Non-pigmented ciliary epithelial cell (primary cell): Measurements from ENCODE around the gene ARPP21.

Source experiments
- DNase-seq: peaks from one replicate; pipeline ENCODE4 v3.0.0-alpha.2; 2010; ENCODE audit warnings: low read depth

Gene ARPP21

GRCh38 chr3:35675621-35676020 lies 36.3 kb downstream of the ARPP21 start:
- no peak for DNase-seq

GRCh38 chr3:35677797-35678196 lies 38.5 kb downstream of the ARPP21 start:
- peak; percentile 49 for DNase-seq

- no peak for DNase-seq
These were observed 39.4 kb downstream of the ARPP21 start for GRCh38 chr3:35678643-35679161.

GRCh38 chr3:35679409-35680080 lies 40.2 kb downstream of the ARPP21 start:
- DNase-seq = no peak

GRCh38 chr3:35680866-35681650 lies 41.7 kb downstream of the ARPP21 start:
- no peak for DNase-seq

- no peak for DNase-seq
These were observed 45.8 kb downstream of the ARPP21 start for GRCh38 chr3:35685153-35685552.

GRCh38 chr3:35688826-35689225 lies 49.5 kb downstream of the ARPP21 start:
- no peak for DNase-seq

GRCh38 chr3:35690271-35690670 lies 50.9 kb downstream of the ARPP21 start:
- DNase-seq = no peak

GRCh38 chr3:35705904-35706303 lies 66.6 kb downstream of the ARPP21 start:
- no peak for DNase-seq

GRCh38 chr3:35707904-35708303 lies 68.6 kb downstream of the ARPP21 start:
- DNase-seq = no peak

GRCh38 chr3:35708394-35709271 lies 69.3 kb downstream of the ARPP21 start:
- DNase-seq = no peak

GRCh38 chr3:35709691-35710090 lies 70.4 kb downstream of the ARPP21 start:
- DNase-seq = no peak

- no peak for DNase-seq
These were observed 71.2 kb downstream of the ARPP21 start for GRCh38 chr3:35710554-35710953.

- DNase-seq = no peak
These were observed 79.6 kb downstream of the ARPP21 start for GRCh38 chr3:35718921-35719320.

- DNase-seq = no peak
These were observed 82.3 kb downstream of the ARPP21 start for GRCh38 chr3:35721628-35722027.

- no peak for DNase-seq
These were observed 83.6 kb downstream of the ARPP21 start for GRCh38 chr3:35722902-35723301.

GRCh38 chr3:35723480-35724097 lies 84.3 kb downstream of the ARPP21 start:
- no peak for DNase-seq

GRCh38 chr3:35724106-35724505 lies 84.8 kb downstream of the ARPP21 start:
- DNase-seq = no peak

- no peak for DNase-seq
These were observed 87.9 kb downstream of the ARPP21 start for GRCh38 chr3:35727179-35727578.

GRCh38 chr3:35733341-35733740 lies 94.0 kb downstream of the ARPP21 start:
- no peak for DNase-seq

GRCh38 chr3:35733864-35734263 lies 94.5 kb downstream of the ARPP21 start:
- no peak for DNase-seq

GRCh38 chr3:35737080-35737479 lies 97.8 kb downstream of the ARPP21 start:
- no peak for DNase-seq
